ENCODE measurements around the gene CDIPT.

The CDIPT gene

DNA sequence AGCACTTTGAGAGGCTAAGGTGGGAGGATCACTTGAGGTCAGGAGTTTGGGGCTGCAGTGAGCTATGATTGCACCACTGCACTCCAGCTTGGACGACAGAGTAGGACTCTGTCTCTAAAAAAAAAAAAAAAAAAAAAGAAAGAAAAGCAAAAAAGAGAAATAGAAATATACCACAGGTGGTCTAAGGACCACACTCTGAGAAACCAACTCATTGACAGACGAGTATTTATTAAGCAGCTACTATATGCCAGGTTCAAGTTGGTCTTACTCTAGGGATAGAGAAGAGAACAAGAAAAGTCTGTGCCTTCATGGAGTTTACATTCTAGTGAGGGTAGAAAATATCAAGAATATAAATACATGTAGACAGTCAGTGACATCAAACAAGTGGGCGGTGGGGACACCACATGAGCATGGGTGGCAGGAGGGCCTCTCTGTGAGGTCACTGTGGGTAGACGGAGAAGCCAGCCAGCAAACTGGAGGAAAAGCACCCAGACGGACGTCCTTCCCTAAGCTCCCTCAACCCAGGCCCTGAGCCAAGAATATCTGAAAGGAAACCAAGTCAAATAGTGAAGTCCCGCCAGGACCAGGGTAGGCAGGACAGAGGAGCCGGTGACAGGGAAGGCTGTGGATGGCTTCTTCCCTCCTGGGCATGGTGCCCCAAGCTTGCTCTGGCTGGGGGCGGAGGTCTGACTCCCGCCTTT is 4.7 kb downstream of the CDIPT start:
- Histone ChIP-seq H3K27ac (ENCODE audit: low read depth, low read length) (no peak overlapping the region), H3K36me3 (ENCODE audit: insufficient read depth, low read length) (peaks cover 22% of the 10 kb centered on the region), H3K4me1 (ENCODE audit: insufficient read depth, low read length) (no peaks in the 10 kb centered on the region), H3K9ac (ENCODE audit: low read depth, low read length) (no peak overlapping the region), H3K9me3 (ENCODE audit: insufficient read depth, low read depth, low read length) (no peaks in the 10 kb centered on the region), H3K4me3 (ENCODE audit: low read length) (no peak overlapping the region), H3K27me3 (ENCODE audit: insufficient read depth, low read length) (no peaks in the 10 kb centered on the region)
- WGBS = 92% methylated on average over 9 of the region's 10 CpGs

DNA sequence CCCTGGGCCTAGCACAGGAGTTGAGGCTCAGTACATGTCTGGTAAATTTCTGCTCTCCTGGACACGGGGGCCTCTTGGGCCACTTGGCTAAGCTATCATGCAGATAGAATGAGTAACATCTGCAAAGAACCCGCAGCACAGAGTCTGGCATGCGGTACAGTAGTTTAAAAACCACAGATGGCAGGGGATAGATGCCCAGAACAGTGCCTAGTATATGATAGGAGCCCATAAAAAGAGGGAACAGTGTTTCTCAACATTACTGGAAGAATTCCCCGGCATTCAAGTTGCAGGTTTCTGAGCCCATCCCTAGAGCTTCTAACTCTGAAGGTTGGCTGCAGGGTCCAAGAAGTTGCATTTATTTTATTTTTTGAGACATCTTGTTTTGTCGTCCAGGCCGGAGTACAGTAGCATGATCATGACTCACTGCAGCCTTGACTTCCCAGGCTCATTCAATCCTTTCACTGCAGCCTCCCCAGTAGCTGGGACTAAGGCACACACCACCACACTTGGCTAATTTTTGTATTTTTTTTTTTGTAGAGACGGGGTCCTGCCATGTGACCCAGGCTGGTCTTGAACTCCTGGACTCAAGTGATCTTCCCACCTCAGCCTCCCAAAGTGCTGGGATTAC is 5.8 kb downstream of the CDIPT start:
- 95% methylated on average over 7 of the region's 7 CpGs for WGBS
- H3K27ac ChIP-seq (ENCODE audit: low read depth, low read length) = no peak overlapping the region
- no peaks in the 10 kb centered on the region for H3K27me3 ChIP-seq (ENCODE audit: insufficient read depth, low read length)
- no peaks in the 10 kb centered on the region for H3K4me1 ChIP-seq (ENCODE audit: insufficient read depth, low read length)
- no peak overlapping the region for H3K9ac ChIP-seq (ENCODE audit: low read depth, low read length)
- H3K4me3 ChIP-seq (ENCODE audit: low read length) = no peak overlapping the region
- peaks cover 22% of the 10 kb centered on the region for H3K36me3 ChIP-seq (ENCODE audit: insufficient read depth, low read length)
- H3K9me3 ChIP-seq (ENCODE audit: insufficient read depth, low read depth, low read length) = no peaks in the 10 kb centered on the region

DNA sequence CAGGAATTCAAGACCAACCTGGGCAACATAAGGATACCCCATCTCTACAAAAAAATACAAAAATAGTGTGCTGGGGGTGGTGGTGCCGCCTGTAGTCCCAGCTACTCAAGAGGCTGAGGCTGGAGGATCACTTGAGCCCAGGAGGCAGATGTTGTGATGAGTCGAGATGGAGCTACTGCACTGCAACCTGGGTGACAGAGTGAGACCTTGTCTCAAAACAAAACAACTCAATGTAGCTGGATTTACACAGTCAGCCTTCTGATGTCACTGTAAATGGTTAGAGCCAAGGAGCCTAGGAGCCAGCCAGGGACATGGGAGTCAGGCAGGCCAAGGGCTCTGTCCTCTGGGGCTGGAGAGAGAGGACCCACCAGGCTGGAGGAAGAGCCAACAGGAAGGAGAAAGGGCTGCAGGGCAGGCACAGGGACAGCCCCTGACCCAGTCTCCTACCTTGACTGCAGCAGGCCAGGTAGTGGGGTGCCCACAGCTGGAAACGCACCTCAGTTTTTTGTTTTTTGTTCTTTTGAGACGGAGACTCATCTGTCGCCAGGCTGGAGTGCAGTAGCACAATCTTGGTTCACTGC is 8.4 kb downstream of the CDIPT start:
- H3K9ac ChIP-seq (ENCODE audit: low read depth, low read length) = no peak overlapping the region
- H3K4me3 ChIP-seq (ENCODE audit: low read length) = no peak overlapping the region
- H3K27ac ChIP-seq (ENCODE audit: low read depth, low read length) = no peak overlapping the region
- H3K9me3 ChIP-seq (ENCODE audit: insufficient read depth, low read depth, low read length) = no peaks in the 10 kb centered on the region
- WGBS = 87% methylated on average over 5 of the region's 5 CpGs
- H3K36me3 ChIP-seq (ENCODE audit: insufficient read depth, low read length) = peaks cover 8% of the 10 kb centered on the region
- H3K27me3 ChIP-seq (ENCODE audit: insufficient read depth, low read length) = no peaks in the 10 kb centered on the region
- peaks cover under 1% of the 10 kb centered on the region; the same call in 1 of the 2 replicates for H3K4me1 ChIP-seq (ENCODE audit: insufficient read depth, low read length)

DNA sequence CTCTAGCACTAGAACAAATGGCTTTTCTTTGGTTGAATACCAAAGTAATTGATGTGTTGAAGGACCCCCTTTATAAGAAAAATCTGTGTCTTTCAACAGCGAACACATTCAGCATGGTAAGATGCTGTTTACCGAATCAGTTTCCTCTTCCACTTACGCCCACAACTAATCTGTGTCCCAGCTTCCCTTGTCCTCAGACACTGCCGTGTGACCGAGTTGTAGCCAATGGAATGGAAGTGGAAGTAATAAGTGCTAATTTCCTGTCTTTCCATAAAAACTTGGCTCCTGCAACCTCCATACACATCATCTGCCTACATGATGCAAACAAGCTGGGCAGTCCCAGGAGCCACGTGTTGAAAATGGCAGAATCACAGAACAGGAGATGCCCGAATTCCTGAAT is 10.4 kb downstream of the CDIPT start:
- H3K27ac ChIP-seq (ENCODE audit: low read depth, low read length) = no peak overlapping the region
- H3K4me1 ChIP-seq (ENCODE audit: insufficient read depth, low read length) = peaks cover 5% of the 10 kb centered on the region
- no peaks in the 10 kb centered on the region for H3K36me3 ChIP-seq (ENCODE audit: insufficient read depth, low read length)
- no peaks in the 10 kb centered on the region for H3K9me3 ChIP-seq (ENCODE audit: insufficient read depth, low read depth, low read length)
- 85% methylated on average over 5 of the region's 7 CpGs for WGBS
- no peak overlapping the region for H3K4me3 ChIP-seq (ENCODE audit: low read length)
- H3K27me3 ChIP-seq (ENCODE audit: insufficient read depth, low read length) = no peaks in the 10 kb centered on the region
- H3K9ac ChIP-seq (ENCODE audit: low read depth, low read length) = no peak overlapping the region

DNA sequence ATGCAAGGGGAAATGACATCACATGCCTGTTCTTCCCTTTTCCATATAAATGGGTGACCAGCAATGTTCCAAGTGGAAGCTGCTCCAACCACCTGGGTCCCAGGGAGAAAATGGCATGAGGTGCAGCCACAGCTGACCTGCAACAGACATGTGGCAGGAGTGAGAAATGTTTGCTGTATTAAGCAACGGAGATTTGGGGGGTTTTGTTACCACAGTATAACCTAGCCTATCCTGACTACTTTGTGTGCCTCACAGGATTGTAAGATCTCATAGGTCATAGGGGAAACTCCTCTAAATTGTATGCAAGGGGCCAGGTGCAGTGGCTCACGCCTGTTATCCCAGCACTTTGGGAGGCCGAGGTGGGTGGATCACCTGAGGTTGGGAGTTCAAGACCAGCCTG is 12.0 kb downstream of the CDIPT start:
- no peaks in the 10 kb centered on the region for H3K36me3 ChIP-seq (ENCODE audit: insufficient read depth, low read length)
- H3K9me3 ChIP-seq (ENCODE audit: insufficient read depth, low read depth, low read length) = no peaks in the 10 kb centered on the region
- H3K27me3 ChIP-seq (ENCODE audit: insufficient read depth, low read length) = no peaks in the 10 kb centered on the region
- H3K9ac ChIP-seq (ENCODE audit: low read depth, low read length) = no peak overlapping the region
- no peak overlapping the region for H3K4me3 ChIP-seq (ENCODE audit: low read length)
- 98% methylated on average over 3 of the region's 3 CpGs for WGBS
- peaks cover 5% of the 10 kb centered on the region for H3K4me1 ChIP-seq (ENCODE audit: insufficient read depth, low read length)
- H3K27ac ChIP-seq (ENCODE audit: low read depth, low read length) = no peak overlapping the region

DNA sequence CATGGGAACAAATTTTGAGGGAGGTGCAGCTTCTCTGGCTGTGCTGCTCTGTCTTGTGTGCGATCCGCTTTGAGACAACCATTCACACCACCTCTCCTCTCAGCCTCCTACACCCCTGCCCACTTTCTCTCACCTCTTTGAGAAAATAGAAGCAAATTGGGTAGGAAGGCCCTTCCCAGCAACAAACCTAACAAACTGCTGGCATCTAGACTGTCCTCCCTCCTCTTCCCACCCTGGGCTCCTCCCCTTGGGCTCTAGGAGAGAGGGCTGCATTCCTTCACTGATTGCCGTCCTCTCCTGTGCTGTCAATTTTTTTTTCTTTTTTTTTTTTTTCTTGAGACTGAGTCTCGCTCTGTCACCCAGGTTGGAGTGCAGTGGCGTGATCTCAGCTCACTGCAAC is 13.5 kb downstream of the CDIPT start:
- no peak overlapping the region for H3K27ac ChIP-seq (ENCODE audit: low read depth, low read length)
- no peaks in the 10 kb centered on the region for H3K27me3 ChIP-seq (ENCODE audit: insufficient read depth, low read length)
- no peaks in the 10 kb centered on the region for H3K36me3 ChIP-seq (ENCODE audit: insufficient read depth, low read length)
- no peaks in the 10 kb centered on the region for H3K9me3 ChIP-seq (ENCODE audit: insufficient read depth, low read depth, low read length)
- H3K4me1 ChIP-seq (ENCODE audit: insufficient read depth, low read length) = peaks cover 5% of the 10 kb centered on the region
- 47% methylated on average over 5 of the region's 5 CpGs for WGBS
- H3K4me3 ChIP-seq (ENCODE audit: low read length) = no peak overlapping the region
- peak overlapping the region; percentile 30; the same call in 1 of the 2 replicates for H3K9ac ChIP-seq (ENCODE audit: low read depth, low read length)

DNA sequence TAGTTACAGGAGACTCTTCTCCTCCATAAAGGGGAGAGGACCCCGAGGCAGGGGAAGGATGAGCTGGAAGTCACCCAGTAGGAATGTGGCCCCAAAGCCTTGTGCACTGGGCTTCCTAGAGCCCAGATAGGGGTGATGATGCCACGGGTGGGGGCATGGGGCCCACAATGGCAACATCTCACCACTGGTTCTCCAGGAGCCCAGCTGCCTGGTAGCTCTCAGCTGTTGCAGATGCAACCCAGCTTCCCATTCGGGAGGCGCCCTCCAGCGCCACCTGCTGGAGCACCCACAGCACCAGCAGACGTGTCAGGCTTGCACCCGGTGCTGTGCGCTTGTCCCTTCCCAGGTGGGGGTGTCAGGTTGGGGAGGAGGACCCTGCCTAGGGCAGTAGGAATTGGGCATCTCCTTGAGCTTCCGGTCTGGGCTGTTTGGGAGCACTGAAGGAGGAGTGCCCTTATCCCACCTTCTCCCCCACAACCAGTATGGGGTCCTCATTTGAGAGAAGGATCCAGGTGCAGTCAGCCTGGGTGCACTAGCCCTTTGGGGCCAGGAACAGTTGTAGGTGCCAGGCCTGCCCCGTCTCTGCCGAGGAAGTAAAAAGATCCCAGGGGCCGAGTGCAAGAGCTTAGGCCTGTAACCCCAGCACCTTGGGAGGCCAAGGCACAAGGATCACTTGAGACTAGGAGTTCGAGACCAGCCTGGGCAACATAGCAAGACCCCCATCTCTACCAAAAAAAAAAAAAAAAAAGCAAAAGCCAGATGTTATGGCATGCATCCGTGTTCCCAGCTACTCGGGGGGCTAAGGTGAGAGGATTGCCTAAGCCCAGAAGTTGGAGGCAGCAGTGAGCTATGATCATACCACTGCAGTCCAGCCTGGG is 14.4 kb downstream of the CDIPT start:
- no peak overlapping the region for H3K9ac ChIP-seq (ENCODE audit: low read depth, low read length)
- H3K9me3 ChIP-seq (ENCODE audit: insufficient read depth, low read depth, low read length) = no peaks in the 10 kb centered on the region
- 59% methylated on average over 15 of the region's 15 CpGs for WGBS
- H3K4me1 ChIP-seq (ENCODE audit: insufficient read depth, low read length) = peaks cover 5% of the 10 kb centered on the region
- no peak overlapping the region for H3K27ac ChIP-seq (ENCODE audit: low read depth, low read length)
- H3K27me3 ChIP-seq (ENCODE audit: insufficient read depth, low read length) = no peaks in the 10 kb centered on the region
- no peaks in the 10 kb centered on the region for H3K36me3 ChIP-seq (ENCODE audit: insufficient read depth, low read length)
- H3K4me3 ChIP-seq (ENCODE audit: low read length) = no peak overlapping the region

DNA sequence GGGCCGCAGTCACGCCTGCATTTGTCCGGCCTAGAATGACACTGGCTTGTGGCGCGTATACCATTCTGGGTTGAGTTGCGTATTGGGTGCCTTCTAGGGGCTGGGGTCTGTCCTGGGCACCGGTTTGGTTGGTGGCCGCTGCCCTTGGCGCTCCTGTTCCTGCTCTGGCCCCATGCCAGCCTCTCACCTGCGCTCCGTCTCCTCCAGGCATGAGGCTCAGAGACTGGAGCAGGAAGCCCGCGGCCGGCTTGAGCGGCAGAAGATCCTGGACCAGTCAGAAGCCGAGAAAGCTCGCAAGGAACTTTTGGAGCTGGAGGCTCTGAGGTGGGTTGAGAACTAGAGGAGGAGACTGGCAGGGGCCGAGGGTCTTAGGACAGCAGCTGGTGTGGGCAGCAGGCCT is 17.4 kb downstream of the CDIPT start:
- 94% methylated on average over 18 of the region's 18 CpGs for WGBS
- H3K27me3 ChIP-seq (ENCODE audit: insufficient read depth, low read length) = no peaks in the 10 kb centered on the region
- H3K4me1 ChIP-seq (ENCODE audit: insufficient read depth, low read length) = peaks cover 5% of the 10 kb centered on the region
- H3K27ac ChIP-seq (ENCODE audit: low read depth, low read length) = no peak overlapping the region
- H3K36me3 ChIP-seq (ENCODE audit: insufficient read depth, low read length) = no peaks in the 10 kb centered on the region
- no peak overlapping the region for H3K9ac ChIP-seq (ENCODE audit: low read depth, low read length)
- no peak overlapping the region for H3K4me3 ChIP-seq (ENCODE audit: low read length)
- H3K9me3 ChIP-seq (ENCODE audit: insufficient read depth, low read depth, low read length) = no peaks in the 10 kb centered on the region

DNA sequence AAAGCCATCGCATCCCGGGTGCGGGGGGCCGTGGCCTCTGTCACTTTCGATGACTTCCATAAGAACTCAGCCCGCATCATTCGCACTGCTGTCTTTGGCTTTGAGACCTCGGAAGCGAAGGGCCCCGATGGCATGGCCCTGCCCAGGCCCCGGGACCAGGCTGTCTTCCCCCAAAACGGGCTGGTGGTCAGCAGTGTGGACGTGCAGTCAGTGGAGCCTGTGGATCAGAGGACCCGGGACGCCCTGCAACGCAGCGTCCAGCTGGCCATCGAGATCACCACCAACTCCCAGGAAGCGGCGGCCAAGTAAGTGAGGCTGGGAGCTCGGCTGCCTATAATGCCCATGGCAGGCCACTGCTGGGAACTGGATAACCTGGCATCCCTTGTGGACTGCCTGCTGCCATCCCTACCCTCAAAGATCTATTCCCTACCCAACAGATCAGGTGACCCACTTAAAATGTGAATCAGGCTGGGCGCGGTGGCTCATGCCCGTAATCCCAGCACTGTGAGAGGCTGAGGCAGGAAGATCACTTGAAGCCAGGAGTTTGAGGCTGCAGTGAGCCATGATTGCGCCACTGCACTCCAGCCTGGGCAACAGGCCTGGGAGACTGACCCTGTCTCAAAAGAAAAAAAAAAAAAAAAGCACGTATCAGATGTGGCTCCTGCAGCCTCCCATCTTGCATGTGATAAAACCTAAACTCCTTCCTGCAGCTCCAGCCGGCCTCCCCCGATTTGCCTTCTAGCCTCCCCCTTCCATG is 18.3 kb downstream of the CDIPT start:
- no peaks in the 10 kb centered on the region for H3K36me3 ChIP-seq (ENCODE audit: insufficient read depth, low read length)
- H3K9ac ChIP-seq (ENCODE audit: low read depth, low read length) = no peak overlapping the region
- 95% methylated on average over 28 of the region's 28 CpGs for WGBS

DNA sequence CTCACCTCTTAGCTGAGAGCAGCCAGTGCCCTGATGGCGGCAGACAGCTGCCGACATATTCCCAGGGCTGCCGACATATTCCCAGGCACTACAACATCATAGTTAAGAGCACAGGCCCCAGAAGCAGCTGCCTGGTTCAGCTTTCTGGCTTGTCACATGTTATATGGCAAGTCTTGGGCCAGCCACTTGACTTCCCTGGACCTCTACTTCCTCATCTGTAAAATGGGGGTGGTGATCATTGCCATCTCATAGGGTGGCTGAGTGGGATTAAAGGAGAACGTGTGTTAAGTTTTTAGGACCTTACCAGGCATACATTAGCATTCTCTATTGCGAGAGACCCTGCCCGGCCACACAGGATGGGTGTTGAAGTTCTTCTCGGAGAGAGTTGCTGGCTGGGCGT is 19.1 kb downstream of the CDIPT start:
- H3K4me1 ChIP-seq (ENCODE audit: insufficient read depth, low read length) = no peaks in the 10 kb centered on the region
- H3K9me3 ChIP-seq (ENCODE audit: insufficient read depth, low read depth, low read length) = no peaks in the 10 kb centered on the region
- H3K27me3 ChIP-seq (ENCODE audit: insufficient read depth, low read length) = no peaks in the 10 kb centered on the region
- H3K36me3 ChIP-seq (ENCODE audit: insufficient read depth, low read length) = no peaks in the 10 kb centered on the region
- 92% methylated on average over 8 of the region's 8 CpGs for WGBS
- H3K4me3 ChIP-seq (ENCODE audit: low read length) = no peak overlapping the region
- no peak overlapping the region for H3K9ac ChIP-seq (ENCODE audit: low read depth, low read length)
- no peak overlapping the region for H3K27ac ChIP-seq (ENCODE audit: low read depth, low read length)

More for the DNA sequence above, 18.3 kb downstream of the CDIPT start:
- Histone ChIP-seq H3K27me3 (ENCODE audit: insufficient read depth, low read length) (no peaks in the 10 kb centered on the region), H3K4me3 (ENCODE audit: low read length) (no peak overlapping the region), H3K9me3 (ENCODE audit: insufficient read depth, low read depth, low read length) (no peaks in the 10 kb centered on the region), H3K27ac (ENCODE audit: low read depth, low read length) (no peak overlapping the region), H3K4me1 (ENCODE audit: insufficient read depth, low read length) (peaks cover 5% of the 10 kb centered on the region)

Measured in HUES64 (cell line).